C4-2B (cell line): Measurements from ENCODE around the gene SCAPER.
A peak's percentile ranks its signal among the peaks of the same experiment; 100 is the strongest.

Source experiments
- H3K27ac ChIP-seq: fragments of 450-650 bp; 2 replicates; pipeline ENCODE4 v1.5.1; 2017
- CTCF ChIP-seq: fragments of 450-650 bp; conservative IDR thresholded peaks from 2 replicates; pipeline ENCODE4 v1.5.1; 2017; ENCODE audit warnings: mild to moderate bottlenecking
- ZFX ChIP-seq: fragments of 450-650 bp; IDR thresholded peaks from 2 replicates; pipeline ENCODE4 v1.6.1; 2017

SCAPER gene

DNA sequence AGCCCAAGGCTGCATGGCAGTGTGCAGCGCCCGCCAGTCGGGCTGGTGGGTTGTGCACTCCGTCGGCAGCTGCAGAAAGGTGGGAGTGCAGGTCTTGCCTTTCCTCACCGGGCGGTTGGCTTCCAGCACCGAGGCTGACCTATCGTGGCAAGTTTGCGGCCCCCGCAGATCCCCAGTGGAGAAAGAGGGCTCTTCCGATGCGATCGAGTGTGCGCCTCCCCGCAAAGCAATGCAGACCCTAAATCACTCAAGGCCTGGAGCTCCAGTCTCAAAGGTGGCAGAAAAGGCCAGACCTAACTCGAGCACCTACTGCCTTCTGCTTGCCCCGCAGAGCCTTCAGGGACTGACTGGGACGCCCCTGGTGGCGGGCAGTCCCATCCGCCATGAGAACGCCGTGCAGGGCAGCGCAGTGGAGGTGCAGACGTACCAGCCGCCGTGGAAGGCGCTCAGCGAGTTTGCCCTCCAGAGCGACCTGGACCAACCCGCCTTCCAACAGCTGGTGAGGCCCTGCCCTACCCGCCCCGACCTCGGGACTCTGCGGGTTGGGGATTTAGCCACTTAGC, 564.3 kb downstream of the SCAPER start:
- no peak overlapping the region for H3K27ac ChIP-seq
- no peak for TF ChIP-seq CTCF
- no peak for TF ChIP-seq ZFX

DNA sequence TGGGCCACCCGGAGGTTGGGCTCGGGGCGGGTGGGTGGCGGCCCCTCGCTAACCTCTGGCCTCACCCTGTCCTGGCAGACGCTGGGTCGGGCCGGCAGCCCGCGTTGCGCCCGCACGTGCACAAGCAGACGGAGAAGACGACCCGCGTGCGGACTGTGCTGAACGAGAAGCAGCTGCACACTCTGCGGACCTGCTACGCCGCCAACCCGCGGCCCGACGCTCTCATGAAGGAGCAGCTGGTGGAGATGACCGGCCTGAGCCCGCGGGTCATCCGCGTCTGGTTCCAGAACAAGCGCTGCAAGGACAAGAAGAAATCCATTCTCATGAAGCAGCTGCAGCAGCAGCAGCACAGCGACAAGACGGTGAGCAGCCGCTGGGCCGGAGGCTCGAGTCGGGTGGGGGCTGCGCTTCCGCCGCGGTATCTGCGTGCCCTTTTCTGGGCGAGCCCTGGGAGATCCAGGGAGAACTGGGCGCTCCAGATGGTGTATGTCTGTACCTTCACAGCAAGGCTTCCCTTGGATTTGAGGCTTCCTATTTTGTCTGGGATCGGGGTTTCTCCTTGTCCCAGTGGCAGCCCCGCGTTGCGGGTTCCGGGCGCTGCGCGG, 564.8 kb downstream of the SCAPER start:
- no peak for TF ChIP-seq CTCF
- no peak for TF ChIP-seq ZFX
- H3K27ac ChIP-seq = no peak overlapping the region

DNA sequence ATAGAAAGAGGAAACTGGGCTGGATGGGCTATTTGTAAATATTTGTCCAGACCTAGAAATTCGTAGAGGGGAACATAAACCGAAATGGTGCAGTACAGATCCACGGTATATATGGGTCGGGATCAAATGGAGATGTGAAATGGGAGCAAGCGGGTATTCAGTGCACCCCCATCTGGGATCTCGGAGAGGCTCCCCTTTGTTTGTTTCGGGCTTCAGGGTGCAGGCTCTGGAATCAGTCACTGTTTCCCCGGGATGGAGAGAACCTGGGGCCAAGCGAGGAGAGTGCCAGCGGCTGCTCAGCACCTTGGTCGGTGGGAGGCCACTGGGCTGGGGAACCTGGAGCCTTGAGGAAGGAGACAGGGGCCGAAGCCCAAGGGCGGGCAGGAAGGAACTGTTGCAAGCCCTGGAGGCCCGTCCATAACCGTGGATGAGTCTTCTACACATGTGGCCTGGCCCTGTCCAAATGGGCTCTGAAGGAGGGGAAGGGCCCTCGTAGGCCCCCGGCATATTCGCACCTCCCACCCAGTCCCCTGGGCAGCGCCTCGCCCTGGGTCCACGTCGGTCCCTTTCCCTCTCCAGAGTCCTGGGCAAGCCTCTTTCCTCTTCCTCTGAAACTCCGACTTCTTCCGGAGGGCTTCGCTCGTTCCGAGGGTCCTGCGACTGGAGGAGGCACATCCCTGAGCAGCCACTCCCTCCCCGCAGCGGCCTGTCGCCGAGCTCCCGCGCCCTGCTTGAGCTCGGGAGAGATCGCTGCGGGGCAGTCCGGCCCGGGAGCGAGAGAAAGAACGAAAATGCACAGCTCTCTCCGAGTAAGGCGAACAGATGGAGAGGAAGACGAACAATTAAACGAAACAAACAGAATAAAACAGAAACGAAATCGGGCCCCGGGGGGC, 565.6 kb downstream of the SCAPER start:
- no peak overlapping the region for H3K27ac ChIP-seq
- no peak for TF ChIP-seq ZFX
- TF ChIP-seq CTCF = no peak

GRCh38 chr15:76338486-76339304, 566.4 kb downstream of the SCAPER start:
- no peak for TF ChIP-seq CTCF
- H3K27ac ChIP-seq = no peak overlapping the region

GRCh38 chr15:76337696-76338485, 567.2 kb downstream of the SCAPER start:
- peak overlapping the region; percentile 75 for H3K27ac ChIP-seq
- TF ChIP-seq CTCF (no peak), ZFX (no peak)

GRCh38 chr15:76337059-76337695, 568.0 kb downstream of the SCAPER start:
- peak overlapping the region; percentile 75 for H3K27ac ChIP-seq
- TF ChIP-seq ZFX = no peak
- no peak for TF ChIP-seq CTCF
